ENCODE data around the gene ERFL.

GRCh38 chr19:41951686-41952172 lies 23.5 kb upstream of the ERFL start:
- TF ChIP-seq POLR2A (IDR thresholded peaks at IDR 0.05) (no peak), CTCF (IDR thresholded peaks at IDR 0.05) (peak; percentile 92 to 99 (median 96))

Data from Peyer's patch (tissue), 4 donors.